Frontal cortex (tissue), 4 donors: ENCODE measurements around the gene PPP4R4. TPM values are rescaled to one million over a fixed set of nuclear protein-coding genes. Genes with fewer than 3 reads are reported as not detected.
"Not testable (repeated sequence)": the region's sequence is repeated elsewhere in the genome, so short reads cannot be mapped to it uniquely, and the experiment has no call there.

ENCODE experiments used
- DNase-seq, 2 donors: peaks; one replicate each; pipeline ENCODE4 v3.0.0; 2012; ENCODE audit warnings: low spot score in 2 of 2
- FAIRE-seq: peaks from 2 replicates; lab custom pipeline; 2012; peaks lifted over from hg19 to GRCh38; lab: Jason Lieb, UNC
- total RNA-seq: library from RNA; depleted of rRNA; stranded (reverse); fragments of >200 nt; gene quantifications from one replicate; pipeline ENCODE4 v1.2.3, GENCODE V29; 2014
- donor health status: control.
- donor health status: control.
- donor health status: control.

Gene PPP4R4
- total RNA-seq, 1 donor from 2014 or later = 1.6 TPM

GRCh38 chr14:94175011-94175745 lies 1.1 kb downstream of the PPP4R4 start:
- DNase-seq = no peak
- FAIRE-seq = no peak

GRCh38 chr14:94175747-94176146 lies 1.6 kb downstream of the PPP4R4 start:
- DNase-seq (no peak), FAIRE-seq (no peak)

DNA sequence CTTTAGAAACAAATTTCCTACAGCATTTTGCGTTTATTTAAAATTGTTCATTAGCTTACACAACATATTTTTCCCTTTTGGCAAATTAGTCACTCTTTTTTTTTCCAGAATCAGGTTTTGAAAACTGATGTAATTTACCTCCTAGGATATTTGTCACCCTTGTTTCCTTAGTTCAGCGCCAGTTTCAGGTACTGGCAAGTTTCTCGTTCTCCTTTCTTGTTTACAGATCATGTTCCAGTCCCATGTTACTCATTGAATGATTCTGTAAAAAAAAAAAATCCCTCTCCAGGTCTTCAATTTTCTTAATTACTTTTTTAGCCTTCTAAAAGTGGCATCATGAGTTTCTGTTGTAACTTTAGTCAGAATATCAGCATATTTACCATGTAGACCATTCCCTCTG lies 2.7 kb downstream of the PPP4R4 start:
- no peak for DNase-seq
- FAIRE-seq = no peak

GRCh38 chr14:94177806-94178205 lies 3.7 kb downstream of the PPP4R4 start:
- DNase-seq (no peak), FAIRE-seq (no peak)

- DNase-seq = no peak
- no peak for FAIRE-seq
These were observed 5.1 kb downstream of the PPP4R4 start for GRCh38 chr14:94179244-94179643.

GRCh38 chr14:94180655-94181271 lies 6.6 kb downstream of the PPP4R4 start:
- FAIRE-seq (peak; percentile 24), DNase-seq (peak in 1 of 2 donors; percentile 29)

- FAIRE-seq (no peak), DNase-seq (no peak)
These were observed 7.7 kb downstream of the PPP4R4 start for GRCh38 chr14:94181835-94182234.

DNA sequence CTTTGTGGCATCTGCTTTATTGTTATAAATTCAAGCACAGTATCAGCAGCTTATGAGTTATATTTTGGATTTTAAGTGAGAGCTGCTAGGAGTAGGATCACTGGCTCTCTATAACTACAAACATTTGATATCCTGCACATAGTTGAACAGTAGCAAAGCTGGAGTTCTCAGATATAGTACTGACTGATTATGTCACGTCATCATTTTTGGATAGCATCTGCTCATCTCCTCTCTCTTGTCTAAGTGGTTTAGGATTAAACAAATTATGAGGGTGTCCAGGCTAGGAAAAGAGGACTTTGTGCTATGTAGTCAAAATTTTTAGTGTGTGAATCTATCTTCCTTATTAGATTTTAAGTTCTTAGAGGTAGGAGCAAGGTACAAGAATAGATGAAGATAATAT lies 18.4 kb downstream of the PPP4R4 start:
- DNase-seq (no peak), FAIRE-seq (no peak)

DNA sequence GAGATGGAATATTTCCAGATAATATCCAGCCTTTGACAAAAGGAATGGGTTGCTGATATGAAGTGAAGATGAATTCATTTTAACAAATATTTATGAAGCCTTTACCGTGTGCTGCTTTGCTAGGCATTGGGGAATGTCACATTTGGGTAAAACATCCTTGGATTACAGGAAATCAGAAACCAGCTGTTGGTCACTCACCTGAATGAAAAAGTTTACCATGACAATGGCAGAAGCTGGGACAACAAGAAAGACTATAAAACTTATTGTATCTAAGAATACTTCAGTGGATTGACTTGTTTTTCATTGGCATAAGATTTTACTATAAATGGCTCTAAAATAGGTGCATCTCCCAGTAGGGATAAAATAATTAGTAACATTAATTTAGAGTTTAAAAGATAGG lies 19.7 kb downstream of the PPP4R4 start:
- DNase-seq (no peak), FAIRE-seq (no peak)

DNA sequence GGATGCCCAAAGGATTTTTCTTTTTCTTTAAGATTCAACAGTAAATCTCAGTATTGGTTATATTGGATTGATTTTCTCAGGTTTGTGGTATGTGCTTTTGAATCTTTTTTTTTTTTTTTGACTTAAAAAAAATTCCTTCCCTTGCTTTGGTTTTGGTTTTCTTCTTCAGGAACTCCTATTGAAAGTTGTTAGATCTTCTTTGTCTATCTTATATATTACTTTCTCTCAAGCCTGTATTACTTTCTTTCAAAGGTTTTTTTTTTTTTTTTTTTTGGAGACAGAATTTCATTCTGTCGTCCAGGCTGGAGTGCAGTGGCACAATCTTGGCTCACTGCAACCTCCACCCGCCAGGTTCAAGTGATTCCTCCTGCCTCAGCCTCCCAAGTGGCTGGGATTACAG lies 21.9 kb downstream of the PPP4R4 start:
- DNase-seq (no peak), FAIRE-seq (no peak)

DNA sequence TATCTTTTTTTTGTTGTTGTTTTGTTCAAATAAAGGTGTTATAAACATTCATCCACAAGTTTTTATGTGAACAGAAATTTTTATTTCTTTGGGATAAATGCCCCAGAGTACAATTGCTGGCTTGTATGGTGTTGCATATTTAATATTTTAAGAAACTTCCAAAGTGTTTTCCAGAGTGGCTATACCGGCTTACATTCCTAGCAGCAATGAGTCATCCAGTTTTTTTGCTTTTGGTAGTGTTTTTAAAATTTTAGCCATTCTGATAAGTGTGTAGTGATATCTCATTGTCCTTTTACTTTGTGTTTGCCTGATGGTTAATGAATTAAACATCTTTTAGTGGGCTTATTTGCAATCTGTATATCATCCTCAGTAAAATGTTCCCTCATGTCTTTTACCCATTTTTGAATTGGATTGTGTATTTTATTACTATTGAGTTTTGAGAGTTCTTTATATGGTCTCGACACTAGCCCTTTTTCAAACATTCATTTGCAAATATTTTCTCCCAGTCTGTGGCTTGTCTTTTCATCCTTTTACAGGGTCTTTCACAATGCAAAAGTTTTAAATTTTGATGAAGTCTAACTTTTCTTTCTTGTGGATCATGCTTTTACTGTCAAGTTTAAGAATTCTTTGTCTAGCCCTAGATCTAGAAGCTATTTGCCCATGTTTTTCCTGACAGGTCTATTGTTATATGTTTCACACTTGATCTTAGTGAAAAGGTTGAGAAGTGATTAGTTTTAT lies 29.5 kb downstream of the PPP4R4 start:
- FAIRE-seq (no peak), DNase-seq (no peak)

GRCh38 chr14:94213021-94213420 lies 38.9 kb downstream of the PPP4R4 start:
- no peak for DNase-seq
- FAIRE-seq = no peak

- DNase-seq (no peak), FAIRE-seq (no peak)
These were observed 39.6 kb downstream of the PPP4R4 start for GRCh38 chr14:94213741-94214140.

GRCh38 chr14:94217116-94217515 lies 43.0 kb downstream of the PPP4R4 start:
- DNase-seq (no peak), FAIRE-seq (no peak)

GRCh38 chr14:94218198-94218886 lies 44.2 kb downstream of the PPP4R4 start:
- FAIRE-seq, DNase-seq: not testable (repeated sequence)

DNA sequence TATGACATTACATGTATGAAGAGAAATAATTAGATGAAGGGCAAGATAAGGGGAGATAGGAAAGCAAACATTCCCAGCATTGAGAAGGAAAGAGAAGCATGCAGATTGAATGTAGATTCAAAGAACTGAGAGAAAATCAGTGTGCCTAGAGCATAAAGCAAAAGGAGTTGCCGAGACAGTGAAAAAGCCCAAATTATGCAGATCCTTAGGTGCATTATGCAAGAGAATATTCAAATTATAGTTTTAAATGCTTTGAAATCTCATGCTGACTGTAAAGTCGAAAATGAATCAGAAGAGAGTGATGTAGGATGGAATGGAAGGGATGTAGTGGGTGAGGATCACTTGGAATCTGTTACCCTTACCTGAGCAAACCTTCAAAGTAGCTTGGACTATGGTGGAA lies 49.9 kb downstream of the PPP4R4 start:
- DNase-seq (no peak), FAIRE-seq (no peak)

GRCh38 chr14:94225460-94226378 lies 51.6 kb downstream of the PPP4R4 start:
- FAIRE-seq (no peak), DNase-seq (no peak)

- DNase-seq (no peak), FAIRE-seq (no peak)
These were observed 52.9 kb downstream of the PPP4R4 start for GRCh38 chr14:94227029-94227428.

DNA sequence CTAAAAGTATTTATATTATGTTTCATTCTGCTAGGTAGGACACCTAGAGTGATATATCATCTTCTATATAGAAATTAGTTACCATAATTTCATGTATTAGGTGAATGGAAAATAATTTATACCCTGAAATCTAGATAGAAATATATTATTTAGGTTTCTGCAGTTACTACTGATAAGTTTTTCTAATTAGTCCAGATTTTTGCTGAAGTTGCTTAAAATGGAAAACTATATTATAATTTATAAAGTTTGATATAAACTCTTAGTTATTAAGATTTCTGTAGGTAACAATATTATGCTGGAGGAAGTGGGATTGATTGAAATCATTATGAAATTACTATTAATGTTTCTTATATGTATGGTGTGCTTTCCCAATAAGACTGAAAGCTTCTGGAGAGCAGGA lies 62.9 kb downstream of the PPP4R4 start:
- FAIRE-seq = no peak
- DNase-seq = no peak
